PC-9 (cell line): Measurements from ENCODE around the gene ZNF155. TPM values are rescaled to one million over a fixed set of nuclear protein-coding genes. Genes with fewer than 3 reads are reported as not detected.

Experiments
- Bru-seq: library from RNA; stranded (reverse); fragments of 400-500 nt; gene quantifications from one replicate; lab custom pipeline; 2021; lab: Mats Ljungman, UMichigan
- BruChase-seq, 2 experiments: library from RNA; stranded (reverse); fragments of 400-500 nt; gene quantifications; one replicate each; lab custom pipeline; 2021; lab: Mats Ljungman, UMichigan
- BruUV-seq: library from RNA; stranded (reverse); fragments of 400-500 nt; replicated peaks from 2 replicates; lab custom pipeline; 2021; lab: Mats Ljungman, UMichigan
- CTCF ChIA-PET: fragments of 300-600 bp; sonication (Branson Sonifier 250); formaldehyde crosslinking; loops from one replicate; lab custom pipeline; 2022; ENCODE audit warnings: antibody characterized with exemption; lab: Charles Lee
- POLR2A ChIA-PET: fragments of 300-600 bp; sonication (Branson Sonifier 250); formaldehyde crosslinking; loops from one replicate; lab custom pipeline; 2022; ENCODE audit warnings: antibody characterized with exemption; ENCODE audit not compliant: unreplicated experiment; lab: Charles Lee
- DNase-seq, 2 experiments: peaks; one replicate each; pipeline versions ENCODE4 v3.0.0 to v3.0.0-alpha.2; 2015 to 2022; ENCODE audit warnings: mixed read lengths in 1 of 2
- H2AFZ ChIP-seq: fragments of 200-600 bp; sonication (generic); 2 replicates; pipeline ENCODE4 v1.8.1; 2017; ENCODE audit warnings: antibody characterized with exemption
- H3F3A ChIP-seq: fragments of 200-600 bp; sonication (generic); 2 replicates; pipeline ENCODE4 v1.8.1; 2017; ENCODE audit warnings: antibody characterized with exemption, mild to moderate bottlenecking, low read depth; ENCODE audit not compliant: insufficient read depth
- H3K27ac ChIP-seq: fragments of 200-600 bp; sonication (generic); 2 replicates; pipeline ENCODE4 v1.6.1; 2016; ENCODE audit warnings: mixed run types
- H3K27me3 ChIP-seq: fragments of 200-600 bp; sonication (generic); 2 replicates; pipeline ENCODE4 v1.6.1; 2016; ENCODE audit warnings: low read depth, mixed run types; ENCODE audit not compliant: insufficient read depth
- H3K36me3 ChIP-seq: fragments of 200-600 bp; sonication (generic); 2 replicates; pipeline ENCODE4 v1.6.1; 2016; ENCODE audit warnings: low read depth, mixed run types
- H3K4me1 ChIP-seq: fragments of 200-600 bp; sonication (generic); replicated peaks from 2 replicates; pipeline ENCODE4 v1.6.1; 2016; ENCODE audit warnings: mixed run types; ENCODE audit not compliant: insufficient read depth
- H3K4me2 ChIP-seq: fragments of 200-600 bp; sonication (generic); 2 replicates; pipeline ENCODE4 v1.6.1; 2017; ENCODE audit warnings: mixed run types
- H3K4me3 ChIP-seq: fragments of 200-600 bp; sonication (generic); 2 replicates; pipeline ENCODE4 v1.6.1; 2016; ENCODE audit warnings: mixed run types
- H3K79me2 ChIP-seq: fragments of 200-600 bp; sonication (generic); 2 replicates; pipeline ENCODE4 v1.6.1; 2017; ENCODE audit warnings: low read depth, mixed run types
- H3K9me2 ChIP-seq: fragments of 200-600 bp; sonication (generic); 2 replicates; pipeline ENCODE4 v1.8.1; 2017; ENCODE audit warnings: mild to moderate bottlenecking; ENCODE audit not compliant: insufficient read depth
- H3K9me3 ChIP-seq: fragments of 200-600 bp; sonication (generic); 2 replicates; pipeline ENCODE4 v1.8.1; 2016; ENCODE audit warnings: low read depth; ENCODE audit not compliant: insufficient read depth
- H4K20me1 ChIP-seq: fragments of 200-600 bp; sonication (generic); 2 replicates; pipeline ENCODE4 v1.8.1; 2017; ENCODE audit not compliant: insufficient read depth
- EZH2 ChIP-seq: fragments of 200-600 bp; sonication (generic); IDR thresholded peaks from 2 replicates; pipeline ENCODE4 v1.8.0; 2017; ENCODE audit warnings: antibody characterized with exemption, low read depth
- intact Hi-C: fragments of 100-400 bp; cut with micrococcal nuclease; formaldehyde crosslinking; loops from one replicate; pipeline ENCODE4 v1.10.0; 2022; ENCODE audit not compliant: unreplicated experiment
- long read RNA-seq: library from polyadenylated mRNA; stranded (forward); transcript quantifications from one replicate; pipeline ENCODE4 v2.0.0, GENCODE V29; 2022
- total RNA-seq: library from RNA; stranded (reverse); gene quantifications from 2 replicates; pipeline ENCODE4 v1.2.3, GENCODE V29; 2021
- TF ChIP-seq, protein P1 (sequence below): fragments of 200-600 bp; sonication (generic); conservative IDR thresholded peaks from 2 replicates; pipeline ENCODE4 v1.6.1; 2017; ENCODE audit warnings: mixed run types, antibody characterized with exemption, mild to moderate bottlenecking, moderate library complexity

ZNF155 gene
- total RNA-seq (5.0 and 6.1 TPM in 2 replicates), Bru-seq, nascent RNA (percentile 67 among the genes with signal in this experiment), BruChase-seq, experiment 1, labeled RNA remaining after a 2-hour chase (percentile 60 among the genes with signal in this experiment), BruChase-seq, experiment 2, labeled RNA remaining after a 6-hour chase (percentile 45 among the genes with signal in this experiment)
- long read RNA-seq, partial matches to known transcripts, result 1 of 3 reads
- long read RNA-seq, other reads (novel, unspliced or antisense), result 0 of 3 reads

DNA sequence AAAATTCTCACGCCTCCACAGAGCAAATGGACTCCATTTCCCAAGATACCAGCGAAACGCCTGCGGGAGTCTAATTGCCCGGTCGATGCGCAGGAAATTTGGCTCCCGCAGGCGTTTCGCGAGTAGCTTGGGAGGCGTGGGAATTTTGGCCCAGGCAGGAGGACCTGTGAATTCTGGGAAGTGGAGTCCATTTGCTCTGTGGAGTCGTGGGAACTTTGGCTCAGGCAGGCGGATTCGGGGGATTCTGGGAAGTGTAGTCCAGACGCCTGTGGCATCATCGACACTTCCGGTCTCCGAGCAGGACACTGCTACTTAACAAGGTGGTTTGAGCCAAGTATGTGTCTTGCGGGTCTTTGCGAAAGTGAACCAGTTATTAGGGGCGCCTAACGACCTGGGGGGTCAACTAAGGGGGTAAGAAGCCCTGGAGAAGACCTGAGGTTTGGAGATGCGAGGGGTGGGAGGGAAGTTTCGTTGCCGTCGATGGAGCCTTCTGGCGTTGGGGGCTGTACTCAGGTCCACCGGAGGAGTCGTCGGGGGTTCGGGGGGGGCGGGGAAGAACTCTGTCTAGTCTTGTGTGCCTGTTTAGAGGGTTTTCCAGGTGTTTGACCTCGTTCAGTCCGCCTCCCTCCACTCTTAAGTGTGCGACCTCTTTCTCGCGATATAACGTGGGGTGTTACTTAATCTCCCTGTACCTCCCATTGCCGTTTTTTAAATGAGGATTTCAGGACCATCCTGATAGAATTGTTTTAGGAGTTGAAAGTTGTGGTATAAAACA is at the start of gene ZNF155:
Gene ZNF155 (plus strand): TSS at position 277 of the 775 bp plus-strand sequence. CDS start 4,356 bp downstream, outside the sequence.
- H2AFZ ChIP-seq, result peak within 1 kb of the TSS; percentile 96

DNA sequence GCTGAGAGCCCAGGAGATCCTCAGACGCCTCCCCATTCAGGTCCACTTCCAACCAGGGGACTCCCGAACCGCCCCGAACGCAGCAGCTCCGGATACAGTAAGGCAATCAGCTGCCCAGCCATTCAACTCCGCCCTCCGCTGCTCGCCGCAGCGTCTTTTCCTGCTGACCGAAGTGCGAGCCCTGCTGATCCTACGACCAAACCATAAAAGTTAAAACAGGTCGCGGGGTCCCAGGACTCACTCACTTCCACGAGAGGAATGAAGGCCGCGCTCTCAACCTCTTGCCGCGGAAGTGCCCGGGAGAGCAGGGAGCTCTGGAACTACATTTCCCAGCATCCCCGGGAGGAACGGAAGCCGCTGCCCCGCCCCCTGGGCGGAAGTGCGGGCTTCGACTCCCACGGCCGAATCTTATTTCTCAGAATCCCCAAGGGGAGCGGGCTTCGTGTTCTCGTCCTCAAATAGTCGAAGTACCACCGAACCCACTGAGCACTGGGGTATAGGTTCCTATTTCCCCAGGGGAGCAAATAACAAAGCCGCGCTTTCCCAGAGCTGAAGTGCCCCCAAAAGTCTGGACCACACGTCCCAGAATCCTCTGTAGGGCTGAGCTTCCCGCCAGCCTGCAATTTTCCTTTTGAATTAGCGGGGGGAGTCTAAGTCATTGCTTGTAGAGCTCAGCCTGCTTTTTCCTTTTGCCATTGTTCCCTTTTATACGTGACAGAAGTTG is 48.8 kb upstream of the ZNF155 start, which contains the start of gene ZNF45:
Gene ZNF45 (minus strand): TSS at position 298 of the 724 bp plus-strand sequence. CDS start 13,097 bp downstream, outside the sequence.
- H3K27ac ChIP-seq, result no peak within 1 kb of the TSS

More for the DNA sequence above, at the start of gene ZNF155:
- intact Hi-C loops, result loop anchor here (1.0 to 10.0 kb wide), 6 partner anchors 18 to 321 kb away; partner anchors contain the start of genes ZNF221, ZNF224, ZNF225 and ZNF230
- BruUV-seq, result no TSS peak
- Histone ChIP-seq H3K4me2 (peak within 1 kb of the TSS; percentile 79), H3K27me3 (no peaks in the 10 kb centered on the region), H3K27ac (0 out of 2 replicates have a peak within 1 kb of the TSS, but pooled peaks have one; percentile 4), H4K20me1 (no peaks in the 10 kb centered on the region), H3F3A (no peaks in the 10 kb centered on the region), H3K9me3 (0 out of 2 replicates have a peak, but pooled peaks cover 3% of the 10 kb centered on the region), H3K4me3 (peak within 1 kb of the TSS; percentile 82), H3K79me2 (peaks cover 11% of the 10 kb centered on the region), H3K9me2 (no peaks in the 10 kb centered on the region), H3K36me3 (peaks cover 9% of the 10 kb centered on the region), H3K4me1 (no peaks in the 10 kb centered on the region; the same call in 1 of the 2 replicates)
- no peak for TF ChIP-seq EZH2
- TF ChIP-seq, protein P1, sequence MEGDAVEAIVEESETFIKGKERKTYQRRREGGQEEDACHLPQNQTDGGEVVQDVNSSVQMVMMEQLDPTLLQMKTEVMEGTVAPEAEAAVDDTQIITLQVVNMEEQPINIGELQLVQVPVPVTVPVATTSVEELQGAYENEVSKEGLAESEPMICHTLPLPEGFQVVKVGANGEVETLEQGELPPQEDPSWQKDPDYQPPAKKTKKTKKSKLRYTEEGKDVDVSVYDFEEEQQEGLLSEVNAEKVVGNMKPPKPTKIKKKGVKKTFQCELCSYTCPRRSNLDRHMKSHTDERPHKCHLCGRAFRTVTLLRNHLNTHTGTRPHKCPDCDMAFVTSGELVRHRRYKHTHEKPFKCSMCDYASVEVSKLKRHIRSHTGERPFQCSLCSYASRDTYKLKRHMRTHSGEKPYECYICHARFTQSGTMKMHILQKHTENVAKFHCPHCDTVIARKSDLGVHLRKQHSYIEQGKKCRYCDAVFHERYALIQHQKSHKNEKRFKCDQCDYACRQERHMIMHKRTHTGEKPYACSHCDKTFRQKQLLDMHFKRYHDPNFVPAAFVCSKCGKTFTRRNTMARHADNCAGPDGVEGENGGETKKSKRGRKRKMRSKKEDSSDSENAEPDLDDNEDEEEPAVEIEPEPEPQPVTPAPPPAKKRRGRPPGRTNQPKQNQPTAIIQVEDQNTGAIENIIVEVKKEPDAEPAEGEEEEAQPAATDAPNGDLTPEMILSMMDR, result no peak
- ChIA-PET POLR2A (no interaction called here), CTCF (no interaction called here)
- peak; percentile 84 to 94 for DNase-seq

More for the DNA sequence above, 48.8 kb upstream of the ZNF155 start, which contains the start of gene ZNF45:
- Histone ChIP-seq H3K4me3 (peak within 1 kb of the TSS; percentile 88), H4K20me1 (no peaks in the 10 kb centered on the region), H3K27me3 (peaks cover under 1% of the 10 kb centered on the region; the same call in 1 of the 2 replicates), H3K9me2 (no peaks in the 10 kb centered on the region), H3K36me3 (peaks cover 26% of the 10 kb centered on the region), H3K79me2 (0 out of 2 replicates have a peak, but pooled peaks cover 3% of the 10 kb centered on the region), H3K4me2 (peak within 1 kb of the TSS; percentile 85), H2AFZ (peak within 1 kb of the TSS; percentile 99), H3K4me1 (peaks cover 11% of the 10 kb centered on the region), H3K9me3 (peaks cover 4% of the 10 kb centered on the region), H3F3A (peaks cover 8% of the 10 kb centered on the region; the same call in 1 of the 2 replicates)
- no peak for TF ChIP-seq EZH2
- TF ChIP-seq, protein P1, result no peak
- peak; percentile 74 to 81 for DNase-seq
- no TSS peak for BruUV-seq
- intact Hi-C loops, result loop anchor here (5.0 kb wide), 1 partner anchor 117 kb away; the partner anchor contains the start of gene ZNF223
- CTCF ChIA-PET, result no interaction called here
- POLR2A ChIA-PET, result interaction anchor here (0.6 to 0.7 kb wide), 6 partner anchors 18 to 1848 kb away, joined by 3 to 10 read pairs (median 5); partner anchors contain the start of gene ZNF226
